ENCODE data around the gene SLC26A11. TPM values are rescaled to one million over a fixed set of nuclear protein-coding genes. Genes with fewer than 3 reads are reported as not detected.

SLC26A11 gene
- total and polyA plus RNA-seq, 2 of the 13 experiments (the other 11 are each of a cell fraction or from before 2014, with no cell fraction given): 8.7 to 13.2 TPM

- no peak for TF ChIP-seq PAWR (CRISPR knock-in tag; IDR thresholded peaks at IDR 0.05; ENCODE audit: borderline replicate concordance)
- peak; percentile 27; the same call in 1 of the 2 replicates for TF ChIP-seq PAF1 (CRISPR knock-in tag; IDR thresholded peaks at IDR 0.05)
- peak; percentile 69; the same call in 1 of the 2 replicates for TF ChIP-seq ZBTB43 (CRISPR knock-in tag; conservative IDR thresholded peaks at IDR 0.05)
- TF ChIP-seq HNRNPK (IDR thresholded peaks at IDR 0.05; ENCODE audit: low read depth, low read length, poor library complexity, severe bottlenecking): peak; percentile 85
- TF ChIP-seq KMT2A (CRISPR knock-in tag; IDR thresholded peaks at IDR 0.05): peak; percentile 55; the same call in 1 of the 2 replicates
- peak; percentile 85; the same call in 1 of the 2 replicates for TF ChIP-seq ZNF510 (CRISPR knock-in tag; IDR thresholded peaks at IDR 0.05; ENCODE audit: low read depth)
- peak; percentile 83; the same call in 1 of the 2 replicates for TF ChIP-seq ZNF709 (CRISPR knock-in tag; IDR thresholded peaks at IDR 0.05)
- no peak for TF ChIP-seq NCOA1 (CRISPR knock-in tag; IDR thresholded peaks at IDR 0.05)
- 0 out of 2 replicates have a peak, but pooled peaks have one; percentile 65 for TF ChIP-seq MAZ (IDR thresholded peaks at IDR 0.05; ENCODE audit: borderline replicate concordance, low read depth, low read length)
- peak; percentile 88 for TF ChIP-seq MAZ (CRISPR knock-in tag; IDR thresholded peaks at IDR 0.05; ENCODE audit: low read depth)
- TF ChIP-seq ZNF263 (CRISPR knock-in tag; IDR thresholded peaks at IDR 0.05): peak; percentile 75; the same call in 1 of the 2 replicates
- 0 out of 2 replicates have a peak, but pooled peaks have one; percentile 34 for TF ChIP-seq TP53 (CRISPR knock-in tag; conservative IDR thresholded peaks at IDR 0.05)
- no peak; the same call in 1 of the 2 replicates for TF ChIP-seq ZBTB39 (CRISPR knock-in tag; IDR thresholded peaks at IDR 0.05)
- 0 out of 2 replicates have a peak, but pooled peaks have one; percentile 55 for TF ChIP-seq MZF1 (CRISPR knock-in tag; IDR thresholded peaks at IDR 0.05; ENCODE audit: borderline replicate concordance)
- TF ChIP-seq ZBTB40 (IDR thresholded peaks at IDR 0.05): no peak
- TF ChIP-seq ZBTB40 (CRISPR knock-in tag; IDR thresholded peaks at IDR 0.05): peak; percentile 69; the same call in 1 of the 2 replicates
- TF ChIP-seq RARA (CRISPR knock-in tag; IDR thresholded peaks at IDR 0.05): peak; percentile 93
These were observed 41.1 kb downstream of the SLC26A11 start (continued) for GRCh38 chr17:80261159-80261894.

Measured in HepG2 (cell line).